ENCODE results near the gene LCA5L. TPM values are rescaled to one million over a fixed set of nuclear protein-coding genes. Genes with fewer than 3 reads are reported as not detected.
"Not testable (repeated sequence)": the region's sequence is repeated elsewhere in the genome, so short reads cannot be mapped to it uniquely, and the experiment has no call there.

LCA5L gene
- total RNA-seq, 4 donors from 2014 or later, result 3.8 to 27.8 (median 5.7) TPM

DNA sequence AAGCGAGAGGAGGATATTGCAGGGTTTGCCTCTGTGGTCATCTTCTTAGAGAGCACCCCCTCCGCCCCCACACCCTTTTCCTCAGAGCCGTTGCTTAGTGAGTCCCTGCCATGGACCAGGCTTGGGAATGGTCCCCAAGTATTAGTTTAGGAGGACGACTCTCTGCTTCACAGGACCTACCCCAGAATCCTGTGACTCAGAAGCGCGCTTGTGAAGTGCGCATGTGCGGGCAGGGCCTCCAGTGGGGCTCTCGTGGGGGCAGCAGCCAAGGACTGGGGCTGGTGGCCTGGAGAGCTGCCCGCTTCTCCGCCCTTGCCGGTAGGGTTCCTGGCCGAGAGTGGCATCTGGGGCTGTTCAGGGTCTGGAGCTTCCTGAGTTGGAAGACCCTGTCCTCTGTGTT lies 59.4 kb downstream of the LCA5L start:
- peaks cover 14 to 16% of the 10 kb centered on the region in 2 donors for H3K4me1 ChIP-seq
- H3K4me3 ChIP-seq (replicated peaks in 1 of 3), result peak overlapping the region in 1 of 3 donors; percentile 15
- DNase-seq, result peak; percentile 38 to 52
- peak overlapping the region; percentile 30 to 65 (median 53) for H3K27ac ChIP-seq
- H3K27me3 ChIP-seq, result no peaks in the 10 kb centered on the region
- WGBS, 2 donors, result 67 to 81% methylated on average over 11 to 12 of the region's 13 CpGs
- no peaks in the 10 kb centered on the region for H3K9me3 ChIP-seq
- TF ChIP-seq, protein P1, sequence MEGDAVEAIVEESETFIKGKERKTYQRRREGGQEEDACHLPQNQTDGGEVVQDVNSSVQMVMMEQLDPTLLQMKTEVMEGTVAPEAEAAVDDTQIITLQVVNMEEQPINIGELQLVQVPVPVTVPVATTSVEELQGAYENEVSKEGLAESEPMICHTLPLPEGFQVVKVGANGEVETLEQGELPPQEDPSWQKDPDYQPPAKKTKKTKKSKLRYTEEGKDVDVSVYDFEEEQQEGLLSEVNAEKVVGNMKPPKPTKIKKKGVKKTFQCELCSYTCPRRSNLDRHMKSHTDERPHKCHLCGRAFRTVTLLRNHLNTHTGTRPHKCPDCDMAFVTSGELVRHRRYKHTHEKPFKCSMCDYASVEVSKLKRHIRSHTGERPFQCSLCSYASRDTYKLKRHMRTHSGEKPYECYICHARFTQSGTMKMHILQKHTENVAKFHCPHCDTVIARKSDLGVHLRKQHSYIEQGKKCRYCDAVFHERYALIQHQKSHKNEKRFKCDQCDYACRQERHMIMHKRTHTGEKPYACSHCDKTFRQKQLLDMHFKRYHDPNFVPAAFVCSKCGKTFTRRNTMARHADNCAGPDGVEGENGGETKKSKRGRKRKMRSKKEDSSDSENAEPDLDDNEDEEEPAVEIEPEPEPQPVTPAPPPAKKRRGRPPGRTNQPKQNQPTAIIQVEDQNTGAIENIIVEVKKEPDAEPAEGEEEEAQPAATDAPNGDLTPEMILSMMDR (IDR thresholded peaks at IDR 0.05), result no peak
- no peak for TF ChIP-seq POLR2A (IDR thresholded peaks at IDR 0.05)
- peaks cover 0 to 4% of the 10 kb centered on the region in 2 donors for H3K36me3 ChIP-seq
- intact Hi-C loops (cut with DNase I), result loop anchor here (5.0 kb wide), 2 partner anchors 34 to 74 kb away; partner anchors contain the start of gene BRWD1

DNA sequence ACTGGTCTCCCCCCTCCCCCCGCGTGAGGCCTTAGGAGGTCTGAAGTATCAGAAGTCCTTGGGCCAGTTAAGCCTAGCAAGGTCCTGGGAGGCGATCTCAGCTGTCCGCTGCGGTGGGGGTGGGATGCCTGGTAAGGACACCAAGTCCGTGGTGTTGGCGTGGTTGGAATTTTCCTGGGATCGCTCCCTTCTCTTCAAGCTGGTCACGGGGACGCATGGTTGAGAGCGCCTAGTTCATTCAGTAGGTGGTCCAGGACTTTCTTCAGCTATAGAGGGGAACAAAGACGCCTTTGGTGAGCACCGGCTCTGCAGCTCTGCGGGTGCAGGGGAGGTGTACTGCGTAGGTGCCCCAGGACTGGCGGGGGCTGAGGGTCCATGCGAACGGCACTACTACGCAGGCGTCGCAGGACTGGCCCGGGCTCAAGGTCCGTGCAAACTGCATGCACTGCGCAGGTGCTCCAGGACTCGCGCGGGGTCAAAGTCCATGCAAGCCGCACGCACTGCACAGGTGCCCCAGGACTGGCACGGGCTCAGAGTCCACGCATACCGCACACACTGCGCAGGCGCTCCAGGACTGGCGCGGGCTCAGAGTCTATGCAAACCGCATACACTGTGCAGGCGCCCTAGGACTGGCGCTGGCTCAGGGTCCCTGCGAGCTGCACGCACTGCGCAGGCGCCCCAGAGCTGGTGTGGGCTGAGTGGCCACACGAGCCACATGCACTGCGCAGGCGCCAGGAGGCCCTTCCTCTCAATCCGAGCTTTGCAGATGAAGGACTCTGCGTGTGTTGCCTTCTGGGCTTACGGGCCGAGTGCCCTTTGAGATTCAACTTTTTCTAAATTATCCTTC lies 60.1 kb downstream of the LCA5L start:
- Histone ChIP-seq H3K27ac (peak overlapping the region; percentile 30 to 65 (median 53)), H3K36me3 (no peaks in the 10 kb centered on the region), H3K9me3 (no peaks in the 10 kb centered on the region), H3K4me1 (peaks cover 17 to 20% of the 10 kb centered on the region in 2 donors), H3K27me3 (no peaks in the 10 kb centered on the region), H3K4me3 (replicated peaks in 1 of 3) (peak overlapping the region in 1 of 3 donors; percentile 15)
- intact Hi-C loops (cut with DNase I), result loop anchor here (5.0 kb wide), 2 partner anchors 33 to 73 kb away; partner anchors contain the start of gene BRWD1
- DNase-seq, result peak; percentile 80 to 85
- 65 to 70% methylated on average over 20 to 37 of the region's 50 CpGs for WGBS, 2 donors
- TF ChIP-seq POLR2A (IDR thresholded peaks at IDR 0.05), result peak in 1 of 2 donors; percentile 59
- TF ChIP-seq, protein P1 (IDR thresholded peaks at IDR 0.05), result no peak

DNA sequence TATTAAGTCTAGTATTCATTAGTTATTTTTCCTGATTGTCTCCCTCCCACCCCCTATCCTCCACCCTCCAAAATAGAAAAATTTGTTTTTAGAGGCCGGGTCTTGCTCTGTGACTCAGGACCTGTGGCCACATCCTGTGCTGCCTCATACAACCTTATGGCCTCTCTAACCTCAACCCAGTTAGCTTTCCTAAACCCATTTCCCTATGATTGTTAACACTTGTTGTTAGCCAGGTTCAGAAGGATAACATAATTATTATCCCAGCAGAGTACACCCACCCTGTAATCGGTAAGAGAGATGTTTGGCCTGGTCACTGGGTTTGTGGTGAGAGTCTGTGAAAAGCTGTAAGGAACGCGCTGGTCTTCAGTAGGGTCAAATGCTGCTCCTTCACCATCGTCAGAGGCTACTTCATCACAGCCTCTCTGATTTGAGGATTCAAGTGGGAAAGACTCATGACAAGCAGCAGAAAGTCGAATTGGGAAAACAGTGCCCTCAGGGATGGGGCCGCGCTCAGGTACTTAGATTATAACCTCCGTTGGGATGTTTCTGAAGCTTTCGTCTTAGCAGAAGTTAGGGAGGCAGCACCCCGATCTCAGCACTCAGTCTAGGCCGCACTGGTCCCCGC lies 60.8 kb downstream of the LCA5L start:
- intact Hi-C loops (cut with DNase I), result loop anchor here (5.0 kb wide), 2 partner anchors 32 to 72 kb away; partner anchors contain the start of gene BRWD1

DNA sequence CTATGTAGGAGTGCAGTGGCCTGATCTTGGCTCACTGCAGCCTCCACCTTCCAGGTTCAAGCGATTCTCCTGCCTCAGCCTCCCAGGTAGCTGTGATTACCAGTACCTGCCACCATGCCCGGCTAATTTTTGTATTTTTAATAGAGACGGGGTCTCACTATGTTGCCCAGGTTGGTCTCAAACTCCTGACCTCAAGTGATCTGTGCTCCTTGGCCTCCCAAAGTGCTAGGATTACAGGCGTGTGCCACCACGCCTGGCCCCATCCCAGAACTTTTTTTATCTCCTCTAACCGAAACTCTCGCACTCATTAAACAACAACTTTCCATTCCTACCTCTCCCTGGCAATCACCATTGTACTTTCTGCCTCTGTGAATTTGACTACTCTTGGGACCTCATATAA lies 63.5 kb downstream of the LCA5L start:
- H3K36me3 ChIP-seq; H3K4me3 ChIP-seq (replicated peaks in 1 of 3); DNase-seq; intact Hi-C loops (cut with DNase I); H3K9me3 ChIP-seq; H3K27me3 ChIP-seq; H3K27ac ChIP-seq: not testable (repeated sequence)
- peaks cover 9 to 13% of the 10 kb centered on the region in 2 donors for H3K4me1 ChIP-seq
- 96 to 99% methylated on average over 7 of the region's 7 CpGs for WGBS, 2 donors

More for the DNA sequence above, 60.8 kb downstream of the LCA5L start:
- peaks cover 17 to 20% of the 10 kb centered on the region in 2 donors for H3K4me1 ChIP-seq
- no peaks in the 10 kb centered on the region for H3K9me3 ChIP-seq
- H3K4me3 ChIP-seq (replicated peaks in 1 of 3), result no peak overlapping the region
- DNase-seq, result no peak
- H3K27ac ChIP-seq, result no peak overlapping the region
- TF ChIP-seq, protein P1 (IDR thresholded peaks at IDR 0.05), result no peak
- TF ChIP-seq POLR2A (IDR thresholded peaks at IDR 0.05), result no peak
- WGBS, 2 donors, result 89 to 90% methylated on average over 13 of the region's 13 CpGs
- no peaks in the 10 kb centered on the region for H3K27me3 ChIP-seq
- no peaks in the 10 kb centered on the region for H3K36me3 ChIP-seq

DNA sequence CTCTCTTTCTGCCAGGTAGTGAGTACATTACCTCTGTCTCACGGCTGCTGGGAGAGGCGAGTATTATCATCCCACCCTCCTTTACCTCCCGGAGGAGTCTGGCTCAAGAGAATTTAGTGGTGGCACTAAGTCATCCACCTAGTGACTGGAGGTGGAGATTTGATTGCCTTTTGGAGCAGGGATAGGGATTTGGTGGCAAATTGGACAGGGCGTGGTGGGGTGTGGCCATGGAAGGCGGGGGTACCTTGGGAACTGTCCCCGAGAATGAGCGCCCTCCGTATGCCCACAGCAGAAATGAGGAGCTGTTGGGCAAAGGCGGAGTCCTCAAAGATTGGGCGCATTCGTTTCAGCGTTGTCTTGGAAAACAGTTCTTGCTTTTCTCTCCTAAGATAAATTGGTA lies 64.6 kb downstream of the LCA5L start:
- peak overlapping the region; percentile 71 to 84 (median 81) for H3K27ac ChIP-seq
- TF ChIP-seq, protein P1 (IDR thresholded peaks at IDR 0.05), result no peak
- TF ChIP-seq POLR2A (IDR thresholded peaks at IDR 0.05), result no peak
- no peaks in the 10 kb centered on the region for H3K27me3 ChIP-seq
- H3K4me3 ChIP-seq (replicated peaks in 1 of 3), result peak overlapping the region in 2 of 3 donors; percentile 44 to 83
- WGBS, 2 donors, result 40% methylated on average over 11 to 12 of the region's 12 CpGs
- H3K4me1 ChIP-seq, result peaks cover 5 to 8% of the 10 kb centered on the region in 2 donors
- no peaks in the 10 kb centered on the region for H3K36me3 ChIP-seq
- intact Hi-C loops (cut with DNase I), result no loop called here
- no peak for DNase-seq
- H3K9me3 ChIP-seq, result no peaks in the 10 kb centered on the region

Data from thyroid gland (tissue), 4 donors.